Liver (tissue), 3 donors: Measurements from ENCODE around the gene LINC01488.

Source experiments
- CTCF ChIP-seq: fragments of 150-350 bp; IDR thresholded peaks from 2 replicates; pipeline ENCODE4 v1.5.1; 2017; ENCODE audit warnings: improper control_type of control experiment, low read depth, low read length; ENCODE audit not compliant: missing input control
- HNF4A ChIP-seq, 2 donors: conservative IDR thresholded peaks; 2 replicates each; pipeline ENCODE4 v1.6.1; 2016; ENCODE audit warnings: antibody characterized with exemption in 2 of 2, mild to moderate bottlenecking in 2 of 2
- RAD21 ChIP-seq, 2 donors: IDR thresholded peaks; 2 replicates each; pipeline ENCODE4 v1.6.1; 2016; ENCODE audit warnings: antibody characterized with exemption in 2 of 2, mild to moderate bottlenecking in 2 of 2
- TAF1 ChIP-seq: conservative IDR thresholded peaks from 2 replicates; pipeline ENCODE4 v1.6.1; 2016; ENCODE audit warnings: antibody characterized with exemption, mild to moderate bottlenecking
- ZBTB33 ChIP-seq: IDR thresholded peaks from 2 replicates; pipeline ENCODE4 v1.6.1; 2016; ENCODE audit warnings: antibody characterized with exemption
- donor health status: healthy.
- donor health status: healthy.

- TF ChIP-seq RAD21 (IDR thresholded peaks at IDR 0.05): no peak
- TF ChIP-seq CTCF: no peak
- TF ChIP-seq ZBTB33: no peak
- TF ChIP-seq TAF1: no peak
- TF ChIP-seq HNF4A (conservative IDR thresholded peaks at IDR 0.05): no peak
Observed at GRCh38 chr11:69496202-69496557, 14.7 kb downstream of the LINC01488 start.
